T-cell (primary cell): Measurements from ENCODE around the gene FHIP1B. TPM values are rescaled to one million over a fixed set of nuclear protein-coding genes. Genes with fewer than 3 reads are reported as not detected.

Experiments used
- ATAC-seq, 4 experiments: fragments of 200-7000 bp in 3 of 4; fragments of 150-1000 bp in 1 of 4; cut with Tn5 transposase; replicated peaks in 1 of 4; 1 replicate in 3 of 4; 2 replicates in 1 of 4; pipeline ENCODE4 v1.10.0; 2021; ENCODE audit warnings: moderate library complexity in 3 of 4, mild to moderate bottlenecking in 2 of 4, moderate number of reproducible peaks in 1 of 4
- CTCF ChIA-PET, 2 donors: fragments of 300-600 bp; sonication (Branson Sonifier 250); formaldehyde crosslinking; loops; one replicate each; lab custom pipeline; 2022; ENCODE audit warnings: antibody characterized with exemption in 2 of 2; lab: Charles Lee
- POLR2A ChIA-PET, 2 donors: fragments of 300-600 bp; sonication (Branson Sonifier 250); formaldehyde crosslinking; loops; one replicate each; lab custom pipeline; 2022; ENCODE audit warnings: antibody characterized with exemption in 2 of 2; lab: Charles Lee
- DNase-seq, 35 experiments: peaks; one replicate each; pipeline versions ENCODE4 v3.0.0 to v3.0.0-alpha.2; 2013 to 2023
- H3K27ac ChIP-seq: one replicate; pipeline ENCODE4 v1.5.1; 2013; ENCODE audit warnings: low read length
- H3K27me3 ChIP-seq, 2 experiments: replicated peaks in 1 of 2; 1 replicate in 1 of 2; 2 replicates in 1 of 2; pipeline versions ENCODE4 v1.6.1 to v1.7.0; 2013; ENCODE audit warnings: low read length in 1 of 2, mixed read lengths in 1 of 2; ENCODE audit not compliant: control insufficient read depth in 2 of 2, insufficient read depth in 2 of 2; ENCODE audit errors: extremely low read depth in 1 of 2
- H3K36me3 ChIP-seq, 2 donors: 1 replicate in 1 of 2; 2 replicates in 1 of 2; pipeline versions ENCODE4 v1.6.1 to v1.7.0; 2013; ENCODE audit warnings: low read length in 1 of 2; ENCODE audit not compliant: control insufficient read depth in 2 of 2, insufficient read depth in 1 of 2; ENCODE audit errors: extremely low read depth in 1 of 2
- H3K4me1 ChIP-seq, 2 experiments: 1 replicate in 1 of 2; 2 replicates in 1 of 2; pipeline versions ENCODE4 v1.6.1 to v1.7.0; 2013; ENCODE audit warnings: low read length in 2 of 2, mixed read lengths in 1 of 2; ENCODE audit not compliant: insufficient read depth in 2 of 2, control insufficient read depth in 1 of 2; ENCODE audit errors: extremely low read depth in 1 of 2
- H3K4me3 ChIP-seq, 2 donors: 1 replicate in 1 of 2; 2 replicates in 1 of 2; pipeline versions ENCODE4 v1.5.1 to v1.7.0; 2013; ENCODE audit warnings: mild to moderate bottlenecking in 2 of 2, low read length in 1 of 2, moderate library complexity in 1 of 2; ENCODE audit not compliant: control insufficient read depth in 1 of 2; ENCODE audit errors: extremely low read depth in 1 of 2
- H3K9me3 ChIP-seq: 2 replicates; pipeline ENCODE4 v1.7.0; 2013
- H3K27ac Mint-ChIP-seq, 2 donors: one replicate each; pipeline ENCODE4 v1.8.0; 2020 to 2021; ENCODE audit warnings: mild to moderate bottlenecking in 2 of 2, mixed read lengths in 2 of 2
- H3K27me3 Mint-ChIP-seq, 2 donors: one replicate each; pipeline ENCODE4 v1.8.0; 2021 to 2022; ENCODE audit warnings: mixed read lengths in 2 of 2
- H3K36me3 Mint-ChIP-seq: one replicate; pipeline ENCODE4 v1.8.0; 2021; ENCODE audit warnings: mixed read lengths
- H3K4me1 Mint-ChIP-seq, 3 donors: one replicate each; pipeline ENCODE4 v1.8.0; 2020 to 2022; ENCODE audit warnings: mixed read lengths in 3 of 3, mild to moderate bottlenecking in 1 of 3
- H3K4me3 Mint-ChIP-seq, 3 donors: one replicate each; pipeline ENCODE4 v1.8.0; 2020 to 2022; ENCODE audit warnings: mild to moderate bottlenecking in 3 of 3, mixed read lengths in 3 of 3, moderate library complexity in 3 of 3
- H3K9me3 Mint-ChIP-seq, 3 donors: one replicate each; pipeline ENCODE4 v1.8.0; 2020 to 2022; ENCODE audit warnings: mixed read lengths in 3 of 3
- WGBS: methylation state at CpG from one replicate; pipeline ENCODE4 v1.1.5; 2013; ENCODE audit warnings: missing lambda C conversion rate; ENCODE audit not compliant: insufficient coverage; 5-methylcytosine and 5-hydroxymethylcytosine counted together
- total RNA-seq, 35 experiments: library from RNA in 6 of 35; stranded (reverse) in 6 of 35; fragments of 120-200 nt in 1 of 35; gene quantifications; one replicate each; pipeline versions ENCODE4 v1.2.1 to v1.2.4 and lab custom pipeline; 2013 to 2026

Gene FHIP1B
- total RNA-seq, 5 donors from 2014 or later (not counting 1 experiment from before 2014, with no cell fraction given): 28.9 to 49.7 (median 45.4) TPM

DNA sequence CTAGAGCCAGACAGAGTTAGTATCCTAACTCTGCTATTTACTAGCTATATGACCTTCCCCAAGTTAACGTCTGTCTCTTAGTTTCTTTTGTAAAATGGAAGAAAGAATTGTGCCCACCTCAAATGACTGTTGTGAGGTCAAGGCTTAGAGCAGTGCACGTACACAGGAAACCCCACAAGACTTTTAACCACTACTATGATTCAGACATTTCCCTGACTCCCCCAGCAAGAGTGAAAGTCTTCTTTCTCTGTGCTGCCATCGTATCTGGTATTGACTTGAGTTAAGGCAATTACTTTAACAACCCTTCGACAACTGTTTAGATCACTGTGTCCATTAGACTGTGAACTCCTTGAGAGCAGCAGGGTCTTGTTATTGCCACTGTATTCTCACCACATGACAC is 38.0 kb downstream of the FHIP1B start:
- no peak overlapping the region for H3K27ac Mint-ChIP-seq
- H3K27me3 Mint-ChIP-seq: no peaks in the 10 kb centered on the region

DNA sequence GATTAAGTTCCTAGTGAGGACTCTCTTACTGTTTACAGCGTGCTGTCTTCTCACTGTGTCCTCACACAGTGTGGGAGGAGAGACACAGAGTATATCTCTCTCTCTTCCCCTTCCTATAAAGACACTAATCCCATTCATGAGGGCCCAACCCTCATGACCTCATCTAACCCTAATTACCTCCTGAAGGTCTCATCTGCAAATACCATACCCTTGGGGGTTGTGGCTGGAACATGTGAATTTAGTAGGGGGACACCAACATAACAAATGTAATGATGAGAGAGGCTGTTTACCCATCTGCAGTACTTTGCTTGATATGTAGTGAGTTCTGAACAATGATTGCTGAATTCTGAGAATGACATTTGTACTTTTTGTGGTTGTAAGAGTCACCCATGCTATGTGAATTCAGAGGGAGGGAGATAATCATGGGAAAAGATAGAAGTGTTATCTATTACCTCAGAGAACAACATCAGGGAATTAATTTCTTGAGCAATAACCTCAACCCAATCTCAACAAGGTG is 40.3 kb downstream of the FHIP1B start:
- WGBS: no CpG with 5 or more reads among the region's 1 CpG
- H3K4me1 ChIP-seq: no peaks in the 10 kb centered on the region
- CTCF ChIA-PET: no interaction called here
- no peaks in the 10 kb centered on the region for H3K9me3 ChIP-seq
- peaks cover 0 to 10% (median 7%) of the 10 kb centered on the region in 3 donors for H3K4me1 Mint-ChIP-seq
- H3K36me3 ChIP-seq: no peaks in the 10 kb centered on the region
- no peaks in the 10 kb centered on the region for H3K36me3 Mint-ChIP-seq
- H3K9me3 Mint-ChIP-seq: no peaks in the 10 kb centered on the region
- H3K4me3 Mint-ChIP-seq: no peak overlapping the region
- no peak for DNase-seq
- H3K27ac Mint-ChIP-seq: no peak overlapping the region
- no peak for ATAC-seq
- no peaks in the 10 kb centered on the region for H3K27me3 ChIP-seq
- POLR2A ChIA-PET: no interaction called here
- no peak overlapping the region for H3K4me3 ChIP-seq
- no peaks in the 10 kb centered on the region for H3K27me3 Mint-ChIP-seq
- no peak overlapping the region for H3K27ac ChIP-seq

More for the DNA sequence above, 38.0 kb downstream of the FHIP1B start:
- Mint-ChIP-seq H3K36me3 (no peaks in the 10 kb centered on the region), H3K9me3 (no peaks in the 10 kb centered on the region), H3K4me1 (peaks cover 6 to 19% (median 12%) of the 10 kb centered on the region in 3 donors), H3K4me3 (no peak overlapping the region)
- ATAC-seq (peak in 1 of 4 experiments; percentile 71), DNase-seq (peak in 1 of 35 experiments; percentile 20)
- H3K36me3 ChIP-seq: no peaks in the 10 kb centered on the region
- peak overlapping the region; percentile 24 for H3K27ac ChIP-seq
- CTCF ChIA-PET: interaction anchor here (0.5 kb wide), 2 partner anchors 46 to 164 kb away, joined by 4 read pairs; no protein-coding TSS in a partner anchor
- H3K9me3 ChIP-seq: no peaks in the 10 kb centered on the region
- POLR2A ChIA-PET: no interaction called here
- peaks cover 0 to 14% of the 10 kb centered on the region in 2 experiments for H3K4me1 ChIP-seq
- H3K4me3 ChIP-seq: no peak overlapping the region
- WGBS: 60% methylated on average over 1 of the region's 4 CpGs
- H3K27me3 ChIP-seq: no peaks in the 10 kb centered on the region

- no peak overlapping the region for H3K4me3 ChIP-seq
- DNase-seq (no peak), ATAC-seq (no peak)
- H3K27me3 Mint-ChIP-seq: no peaks in the 10 kb centered on the region
- no peaks in the 10 kb centered on the region for H3K9me3 ChIP-seq
- H3K9me3 Mint-ChIP-seq: no peaks in the 10 kb centered on the region
- H3K27me3 ChIP-seq: no peaks in the 10 kb centered on the region
- no peaks in the 10 kb centered on the region for H3K36me3 ChIP-seq
- H3K4me3 Mint-ChIP-seq: no peak overlapping the region
- no peaks in the 10 kb centered on the region for H3K36me3 Mint-ChIP-seq
- no peaks in the 10 kb centered on the region for H3K4me1 ChIP-seq
- H3K27ac ChIP-seq: no peak overlapping the region
- ChIA-PET POLR2A (no interaction called here), CTCF (no interaction called here)
- H3K4me1 Mint-ChIP-seq: peaks cover 0 to 8% (median 7%) of the 10 kb centered on the region in 3 donors
- no peak overlapping the region for H3K27ac Mint-ChIP-seq
Measured at GRCh38 chr11:6191742-6192141, 42.7 kb downstream of the FHIP1B start.

- peaks cover 7 to 16% (median 11%) of the 10 kb centered on the region in 3 donors for H3K4me1 Mint-ChIP-seq
- POLR2A ChIA-PET: interaction anchor here in 1 of 2 donors (0.9 kb wide), 1 partner anchor 62 kb away, joined by 4 read pairs; no protein-coding TSS in a partner anchor
- Histone ChIP-seq H3K4me3 (no peak overlapping the region), H3K4me1 (peaks cover 0 to 2% of the 10 kb centered on the region in 2 experiments), H3K27me3 (no peaks in the 10 kb centered on the region), H3K27ac (no peak overlapping the region), H3K9me3 (no peaks in the 10 kb centered on the region), H3K36me3 (no peaks in the 10 kb centered on the region)
- peaks cover 0 to 9% (median 0%) of the 10 kb centered on the region in 3 donors for H3K9me3 Mint-ChIP-seq
- H3K27me3 Mint-ChIP-seq: peaks cover 12 to 13% of the 10 kb centered on the region in 2 donors
- 68% methylated on average over 2 of the region's 2 CpGs for WGBS
- ATAC-seq (no peak), DNase-seq (no peak)
- no peak overlapping the region for H3K27ac Mint-ChIP-seq
- CTCF ChIA-PET: no interaction called here
- no peak overlapping the region for H3K4me3 Mint-ChIP-seq
- H3K36me3 Mint-ChIP-seq: no peaks in the 10 kb centered on the region
Measured at GRCh38 chr11:6175440-6175839, 59.0 kb downstream of the FHIP1B start.

DNA sequence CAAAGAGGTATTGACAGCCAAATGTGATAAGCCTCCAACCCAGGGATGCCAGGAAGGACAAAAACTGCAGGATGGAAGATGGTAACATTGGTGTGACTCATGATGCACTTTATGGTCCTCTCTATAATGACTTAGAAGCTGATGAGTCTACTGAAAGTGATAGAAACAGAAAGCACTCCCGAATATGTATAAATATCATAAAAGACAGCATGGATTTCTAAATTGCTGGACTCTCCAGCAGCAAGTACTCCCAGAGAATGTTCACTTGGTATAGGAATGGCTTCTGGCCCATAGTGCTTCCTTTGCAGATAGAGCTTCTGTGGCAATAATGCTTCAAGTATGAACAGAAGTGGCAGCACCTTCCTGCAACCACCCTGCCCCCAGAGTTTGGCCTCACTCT is 64.2 kb downstream of the FHIP1B start, which contains the start of gene OR52B2:
Gene OR52B2, minus strand, starts transcription at position 101 of the 400 bp plus-strand sequence. Its CDS starts 0 bp downstream, at position 101.
- ChIA-PET CTCF (no interaction called here), POLR2A (no interaction called here)
- H3K27me3 Mint-ChIP-seq: peaks cover 6 to 27% of the 10 kb centered on the region in 2 donors
- no peak within 1 kb of the TSS for H3K4me3 ChIP-seq
- no peak for ATAC-seq
- no peak within 1 kb of the TSS for H3K27ac ChIP-seq
- no CpG with 5 or more reads among the region's 1 CpG for WGBS
- no peak within 1 kb of the TSS for H3K4me3 Mint-ChIP-seq
- DNase-seq: no peak
- H3K27me3 ChIP-seq: no peaks in the 10 kb centered on the region
- H3K27ac Mint-ChIP-seq: no peak within 1 kb of the TSS
- no peaks in the 10 kb centered on the region for H3K4me1 Mint-ChIP-seq
- no peaks in the 10 kb centered on the region for H3K36me3 ChIP-seq
- no peaks in the 10 kb centered on the region for H3K9me3 Mint-ChIP-seq
- H3K36me3 Mint-ChIP-seq: no peaks in the 10 kb centered on the region
- no peaks in the 10 kb centered on the region for H3K9me3 ChIP-seq
- no peaks in the 10 kb centered on the region for H3K4me1 ChIP-seq

Other genes starting within 250 kb of the FHIP1B start
- gene OR52L1, start 247.7 kb downstream of the FHIP1B start, total RNA-seq: under 1 TPM in 1 of 5 donors, not detected in 4; 0.32 TPM
- gene OR56A4, start 227.7 kb downstream of the FHIP1B start, total RNA-seq: under 1 TPM in 2 of 5 donors, not detected in 3; 0.07 to 0.09 TPM
- under 1 TPM in 1 of 5 donors, not detected in 4; 0.23 TPM for gene OR56A1, start 203.9 kb downstream of the FHIP1B start, total RNA-seq
- not detected for gene OR56B4, start 127.0 kb downstream of the FHIP1B start, total RNA-seq
- not detected for gene OR52B2, start 64.3 kb downstream of the FHIP1B start, total RNA-seq
- gene OR52W1, start 35.4 kb downstream of the FHIP1B start, total RNA-seq: not detected
- not detected for gene C11orf42, start 29.1 kb downstream of the FHIP1B start, total RNA-seq
- gene CNGA4, start 4.5 kb upstream of the FHIP1B start, total RNA-seq: under 1 TPM; 0.20 to 0.88 (median 0.44) TPM
- gene CCKBR, start 25.2 kb upstream of the FHIP1B start, total RNA-seq: not detected
- gene CAVIN3, start 85.9 kb upstream of the FHIP1B start, total RNA-seq: under 1 TPM in 2 of 5 donors, not detected in 3; 0.23 to 0.43 TPM
- gene SMPD1, start 155.8 kb upstream of the FHIP1B start, total RNA-seq: 10 to 100 TPM; 33.5 to 58.3 (median 38.3) TPM
- 100 to 1,000 TPM in 3 of 5 donors, 10 to 100 TPM in 2; 71.3 to 152 (median 106) TPM for gene APBB1, start 184.5 kb upstream of the FHIP1B start, total RNA-seq
- gene HPX, start 206.4 kb upstream of the FHIP1B start, total RNA-seq: 1 to 10 TPM; 1.2 to 5.5 (median 2.5) TPM
- gene TRIM3, start 239.3 kb upstream of the FHIP1B start, total RNA-seq: 10 to 100 TPM; 16.9 to 29.8 (median 24.1) TPM
- 10 to 100 TPM; 47.3 to 61.9 (median 50.0) TPM for gene ARFIP2, start 246.7 kb upstream of the FHIP1B start, total RNA-seq
- 10 to 100 TPM; 49.3 to 64.0 (median 57.6) TPM for gene TIMM10B, start 246.9 kb upstream of the FHIP1B start, total RNA-seq